GM21723 (cell line): ENCODE results near the gene ARHGEF39.
"Not testable (repeated sequence)": the region's sequence is repeated elsewhere in the genome, so short reads cannot be mapped to it uniquely, and the experiment has no call there.

Source experiments
- ATAC-seq: cut with Tn5 transposase; IDR thresholded peaks from one replicate; pipeline ENCODE4 v1.9.1; 2021; ENCODE audit warnings: mild to moderate bottlenecking, moderate library complexity; ENCODE audit not compliant: unreplicated experiment

Gene ARHGEF39

GRCh38 chr9:35628389-35628991 lies 36.5 kb downstream of the ARHGEF39 start:
- no peak for ATAC-seq

GRCh38 chr9:35627575-35627974 lies 37.4 kb downstream of the ARHGEF39 start:
- ATAC-seq, result no peak

GRCh38 chr9:35619800-35620158 lies 45.2 kb downstream of the ARHGEF39 start:
- peak; percentile 50 for ATAC-seq

GRCh38 chr9:35618854-35619799 lies 45.9 kb downstream of the ARHGEF39 start:
- peak; percentile 48 for ATAC-seq

GRCh38 chr9:35618325-35618727 lies 46.7 kb downstream of the ARHGEF39 start, which contains the start of gene CD72:
TSS of gene CD72 (minus strand) at chr9:35618413. CDS start at chr9:35618303, 110 bp downstream.
- no peak for ATAC-seq

GRCh38 chr9:35617548-35617947 lies 47.4 kb downstream of the ARHGEF39 start:
- ATAC-seq, result no peak

GRCh38 chr9:35616681-35617459 lies 48.1 kb downstream of the ARHGEF39 start:
- ATAC-seq, result no peak

- ATAC-seq, result no peak
Measured at GRCh38 chr9:35615981-35616680, 48.9 kb downstream of the ARHGEF39 start.

- ATAC-seq, result no peak
Measured at GRCh38 chr9:35612843-35613242, 52.2 kb downstream of the ARHGEF39 start.

- ATAC-seq, result not testable (repeated sequence)
Measured at GRCh38 chr9:35612066-35612465, 52.9 kb downstream of the ARHGEF39 start.

GRCh38 chr9:35611230-35611797 lies 53.7 kb downstream of the ARHGEF39 start:
- ATAC-seq, result peak; percentile 59

GRCh38 chr9:35609820-35610163 lies 55.2 kb downstream of the ARHGEF39 start:
- ATAC-seq, result no peak
